Hematopoietic multipotent progenitor cell treated with erythropoietin and hydrocortisone succinate and interleukin-3 and kit ligand, for 4 days (in vitro differentiated cells): ENCODE measurements around the gene ZCCHC7.
"Not testable (repeated sequence)": the region's sequence is repeated elsewhere in the genome, so short reads cannot be mapped to it uniquely, and the experiment has no call there.

Experiments used
- DNase-seq: peaks from one replicate; pipeline ENCODE4 v3.0.0-alpha.2; 2015

The ZCCHC7 gene

DNA sequence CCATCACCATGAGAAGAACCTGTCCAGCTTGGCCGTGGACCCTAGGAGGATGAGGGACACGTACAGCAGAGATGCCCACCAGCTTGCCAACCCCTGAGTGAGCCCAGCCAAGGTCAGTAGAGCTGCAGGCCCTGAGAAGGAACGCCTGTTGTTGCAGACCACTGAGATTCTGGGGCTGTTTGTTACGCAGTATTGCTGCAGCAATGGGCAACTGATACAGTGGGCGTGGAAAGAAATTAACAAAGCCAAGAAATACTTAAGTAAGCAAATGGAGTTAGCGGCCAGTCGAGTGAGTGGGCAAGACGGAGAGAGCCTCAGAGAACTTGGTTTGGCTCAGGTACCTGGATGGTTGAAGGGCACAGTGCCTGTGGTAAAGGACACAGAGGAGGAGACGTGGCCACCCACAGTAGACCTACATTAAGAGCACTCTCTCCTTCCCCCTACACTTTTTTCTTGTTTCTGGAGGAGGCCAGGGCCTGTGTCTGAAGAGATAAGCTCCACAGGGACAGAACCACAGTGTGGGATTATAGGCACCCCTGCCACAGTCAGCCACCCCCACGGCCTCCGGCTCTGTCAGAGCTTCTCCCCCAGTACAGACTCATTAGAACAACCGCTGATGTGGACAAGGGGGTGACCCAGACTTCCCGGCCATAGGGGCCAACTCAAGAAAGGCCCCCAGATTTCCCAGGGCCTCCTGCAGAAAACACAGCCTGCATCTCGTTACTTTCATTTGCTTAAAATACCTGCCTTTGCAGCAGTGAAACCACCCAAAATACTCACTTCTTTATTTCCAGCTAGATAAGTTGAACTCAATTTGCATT lies 262.0 kb downstream of the ZCCHC7 start:
- DNase-seq, result no peak

GRCh38 chr9:37382982-37383357 lies 262.6 kb downstream of the ZCCHC7 start:
- DNase-seq, result no peak

- no peak for DNase-seq
Observed at GRCh38 chr9:37383393-37383792, 263.0 kb downstream of the ZCCHC7 start.

- no peak for DNase-seq
Observed at GRCh38 chr9:37383876-37384746, 263.7 kb downstream of the ZCCHC7 start.

DNA sequence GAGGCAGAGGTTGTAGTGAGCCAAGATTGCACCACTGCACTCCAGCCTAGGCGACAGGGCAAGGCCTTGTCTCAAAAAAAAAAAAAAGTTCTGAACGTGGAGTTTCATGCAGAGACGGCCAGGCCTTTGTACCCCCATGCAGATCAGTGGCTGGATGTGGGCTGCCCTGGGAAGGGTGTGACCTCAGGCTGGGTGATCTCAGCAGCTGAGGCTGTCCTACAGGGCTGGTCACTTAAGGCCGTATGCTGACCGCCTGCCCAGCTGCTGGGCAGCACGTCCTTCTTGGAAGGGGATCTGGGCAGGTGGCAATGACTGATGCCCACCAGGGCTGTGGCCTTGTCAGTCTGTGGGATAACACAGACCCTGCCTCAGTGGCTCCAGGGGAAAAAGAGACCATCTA lies 264.9 kb downstream of the ZCCHC7 start:
- no peak for DNase-seq

- DNase-seq, result no peak
Observed at GRCh38 chr9:37386988-37387387, 266.6 kb downstream of the ZCCHC7 start.

- peak; percentile 46 for DNase-seq
Observed at GRCh38 chr9:37390759-37391158, 270.4 kb downstream of the ZCCHC7 start.

DNA sequence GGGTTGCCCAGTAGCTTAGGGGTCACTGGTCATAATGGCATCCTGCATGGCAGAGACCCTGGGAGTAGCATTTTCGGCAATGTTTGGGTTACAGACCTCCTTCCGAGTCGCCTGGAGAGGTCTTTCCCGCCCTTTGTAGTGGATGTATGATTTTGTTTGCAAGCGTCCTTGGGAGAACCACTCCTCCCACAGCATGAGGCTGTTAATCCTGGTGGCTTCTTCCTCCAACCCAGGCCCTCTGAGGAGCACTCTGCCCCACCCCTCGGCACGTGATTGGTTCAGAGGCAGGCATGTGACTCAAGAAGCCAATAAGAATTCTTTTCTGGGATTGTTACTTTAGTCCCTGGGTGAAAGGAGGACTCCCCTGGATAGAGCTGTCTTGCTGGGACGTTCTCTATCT lies 271.9 kb downstream of the ZCCHC7 start:
- no peak for DNase-seq

DNA sequence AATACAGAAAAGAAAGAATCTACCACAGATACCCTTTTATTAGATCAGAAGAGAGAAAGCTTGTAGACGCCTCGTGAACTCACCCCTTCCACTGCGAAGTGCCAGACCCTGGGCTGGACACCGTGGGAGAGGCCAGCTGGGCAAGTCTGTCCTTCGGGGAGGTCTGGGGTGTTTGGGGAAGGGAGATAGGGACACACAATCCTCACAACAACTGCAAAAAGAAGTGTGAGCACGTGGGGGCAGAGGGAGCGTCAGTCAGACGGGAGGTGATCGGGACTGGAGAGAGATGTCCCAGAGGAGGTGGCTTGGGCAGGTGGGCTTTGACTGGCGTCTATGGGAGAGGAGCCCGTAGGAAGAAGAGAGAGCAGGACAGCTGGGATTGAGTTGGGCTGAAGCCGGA lies 274.9 kb downstream of the ZCCHC7 start:
- no peak for DNase-seq

DNA sequence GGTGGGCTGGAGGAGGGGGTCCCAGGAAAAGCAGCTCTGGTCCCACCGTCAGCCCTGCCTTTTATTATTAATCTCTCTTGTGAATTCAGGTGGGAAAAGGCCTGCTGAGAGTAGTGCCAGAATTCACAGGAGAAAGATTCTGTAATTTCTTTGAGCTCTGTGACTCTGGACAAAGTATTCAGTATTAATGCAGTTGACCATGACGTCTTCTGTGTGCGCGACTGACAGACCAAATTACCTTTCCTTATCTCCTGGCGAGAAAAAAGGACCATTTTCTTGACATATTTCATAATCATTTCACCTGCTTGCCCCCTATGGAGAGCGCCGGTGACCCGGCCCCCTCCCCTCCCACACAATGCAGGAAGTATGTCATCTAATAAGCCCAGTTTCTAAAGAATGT lies 275.3 kb downstream of the ZCCHC7 start:
- DNase-seq, result no peak

GRCh38 chr9:37397948-37398347 lies 277.6 kb downstream of the ZCCHC7 start:
- DNase-seq, result not testable (repeated sequence)

DNA sequence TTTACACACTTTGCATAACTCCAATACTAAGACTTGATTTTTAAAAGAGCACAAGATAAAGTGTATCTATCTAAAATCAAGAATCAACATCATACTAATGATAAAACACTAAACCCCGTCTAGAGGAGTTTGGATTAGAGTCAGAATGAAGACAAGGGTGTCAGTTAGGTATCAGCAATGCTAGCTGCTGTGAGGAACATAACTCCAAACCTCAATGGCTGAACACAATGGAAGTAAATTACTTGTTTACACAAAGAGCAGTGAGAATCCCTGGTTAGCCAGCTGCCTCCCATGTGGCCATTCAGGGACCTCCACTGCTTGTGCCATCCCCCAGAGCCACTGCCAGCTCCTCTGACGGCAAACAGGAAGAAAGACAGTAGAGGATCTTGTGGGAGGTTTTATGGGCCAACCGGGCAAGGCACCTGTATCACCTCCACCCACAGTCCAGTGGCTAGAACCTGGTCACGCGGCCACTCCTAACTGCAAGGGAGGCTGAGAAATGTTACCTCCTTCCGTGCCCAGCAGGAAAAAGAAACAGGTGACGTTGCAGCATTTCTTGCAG lies 278.2 kb downstream of the ZCCHC7 start:
- DNase-seq, result no peak

DNA sequence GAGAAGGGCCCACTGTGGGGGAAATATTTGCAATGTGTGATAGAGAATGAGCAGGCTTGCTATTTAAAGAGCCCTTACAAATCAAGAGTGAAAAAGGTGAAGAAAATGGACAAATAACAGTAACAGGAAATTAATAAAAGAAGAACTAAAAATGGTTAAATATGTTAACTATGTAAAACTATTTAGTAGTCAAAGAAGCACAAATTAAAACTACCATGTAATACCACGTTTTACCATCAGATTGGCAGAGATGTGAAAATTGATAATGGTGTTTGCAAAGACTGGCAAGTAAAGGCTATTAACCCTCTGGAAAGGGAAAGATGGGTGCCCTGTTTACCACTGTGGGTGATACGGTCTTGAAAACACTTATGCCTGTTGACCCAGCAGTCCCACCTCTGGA lies 279.0 kb downstream of the ZCCHC7 start:
- DNase-seq, result no peak

- DNase-seq, result no peak
Observed at GRCh38 chr9:37404590-37404989, 284.2 kb downstream of the ZCCHC7 start.

DNA sequence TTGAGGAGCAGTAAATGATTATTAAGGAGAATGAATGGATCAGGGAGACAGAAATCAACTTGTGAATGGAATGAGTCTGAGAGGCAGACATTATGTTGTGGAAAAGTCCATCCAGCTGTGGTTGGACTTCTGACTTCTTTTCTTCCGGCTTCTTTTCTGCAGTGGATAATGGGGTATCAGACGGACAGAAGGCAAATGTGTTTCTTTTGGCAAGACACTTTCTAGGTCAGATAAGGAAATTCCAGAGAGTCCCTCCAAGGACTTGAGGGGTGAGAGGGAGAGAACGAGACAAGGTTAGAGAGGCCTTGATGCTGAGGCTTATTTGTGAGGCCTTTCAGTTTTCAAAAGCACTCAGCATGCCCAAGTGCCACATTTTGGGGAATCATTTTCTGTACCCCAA lies 285.0 kb downstream of the ZCCHC7 start:
- no peak for DNase-seq

DNA sequence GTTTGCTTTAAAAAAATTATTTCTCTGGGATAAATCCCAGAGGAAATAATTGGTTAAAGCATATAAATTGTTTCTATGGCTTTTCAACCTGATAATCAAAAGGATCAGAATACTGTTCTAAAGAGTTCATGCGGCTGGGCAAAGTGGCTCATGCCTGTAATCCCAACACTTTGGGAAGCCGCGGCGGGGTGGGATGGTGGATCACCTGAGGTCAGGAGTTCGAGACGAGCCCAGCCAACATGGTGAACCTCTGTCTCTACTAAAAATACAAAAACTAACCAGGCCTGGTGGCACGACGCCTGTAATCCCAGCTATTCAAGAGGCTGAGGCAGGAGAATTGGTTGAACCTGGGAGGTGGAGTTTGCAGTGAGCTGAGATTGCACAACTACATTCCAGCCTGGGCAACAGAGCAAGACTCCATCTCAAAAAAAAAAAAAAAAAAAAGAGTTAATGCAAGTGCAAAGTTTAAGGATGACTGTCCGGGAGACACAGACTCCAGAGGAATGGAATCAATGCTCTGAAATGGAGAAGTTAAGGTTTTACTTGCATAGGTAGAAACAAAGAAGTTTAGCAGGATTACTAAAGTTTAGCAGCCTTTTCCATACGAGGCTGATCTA lies 285.5 kb downstream of the ZCCHC7 start:
- DNase-seq, result no peak

- DNase-seq, result no peak
Observed at GRCh38 chr9:37406603-37407401, 286.4 kb downstream of the ZCCHC7 start.

GRCh38 chr9:37407468-37407867 lies 287.1 kb downstream of the ZCCHC7 start:
- peak; percentile 52 for DNase-seq
